Jurkat, Clone E6-1 (cell line): ENCODE measurements around the gene RAB3A. TPM values are rescaled to one million over a fixed set of nuclear protein-coding genes. Genes with fewer than 3 reads are reported as not detected.

Experiments
- DNase-seq: peaks from one replicate; pipeline ENCODE4 v3.0.0-alpha.2; 2011; ENCODE audit warnings: low read depth, low spot score
- H3K4me3 ChIP-seq: 2 replicates; pipeline ENCODE4 v1.5.1; 2011; ENCODE audit warnings: mild to moderate bottlenecking, low read length, control low read depth, moderate library complexity
- polyA plus RNA-seq: library from polyadenylated mRNA; unstranded; fragments of >200 nt; gene quantifications from one replicate; pipeline ENCODE4 v1.2.1, GENCODE V29; 2012; ENCODE audit warnings: missing spikeins; ENCODE audit not compliant: insufficient read length, insufficient read depth

RAB3A gene
- 12.0 TPM for polyA plus RNA-seq

GRCh38 chr19:18203863-18204393 lies at the start of gene RAB3A:
TSS of gene RAB3A (minus strand) at chr19:18204042. CDS start at chr19:18202740, 1,302 bp downstream.
- DNase-seq: peak; percentile 99
- H3K4me3 ChIP-seq: peak within 1 kb of the TSS; percentile 84

- no peak overlapping the region for H3K4me3 ChIP-seq
- no peak for DNase-seq
These were observed 49.3 kb upstream of the RAB3A start for GRCh38 chr19:18253130-18253529.

- H3K4me3 ChIP-seq: no peak overlapping the region
- DNase-seq: no peak
These were observed 48.5 kb upstream of the RAB3A start for GRCh38 chr19:18252370-18252717.

- H3K4me3 ChIP-seq: no peak overlapping the region
- DNase-seq: peak; percentile 68
These were observed 47.9 kb upstream of the RAB3A start for GRCh38 chr19:18251587-18252369.

GRCh38 chr19:18249834-18250233 lies 46.0 kb upstream of the RAB3A start:
- H3K4me3 ChIP-seq: no peak overlapping the region
- no peak for DNase-seq

- DNase-seq: no peak
- H3K4me3 ChIP-seq: no peak overlapping the region
These were observed 41.5 kb upstream of the RAB3A start for GRCh38 chr19:18245297-18245696.

- no peak overlapping the region for H3K4me3 ChIP-seq
- no peak for DNase-seq
These were observed 35.5 kb upstream of the RAB3A start for GRCh38 chr19:18239303-18239702.

- DNase-seq: no peak
- no peak overlapping the region for H3K4me3 ChIP-seq
These were observed 30.4 kb upstream of the RAB3A start for GRCh38 chr19:18234194-18234593.

GRCh38 chr19:18233224-18233825 lies 29.5 kb upstream of the RAB3A start:
- H3K4me3 ChIP-seq: no peak overlapping the region
- no peak for DNase-seq

GRCh38 chr19:18232540-18233223 lies 28.8 kb upstream of the RAB3A start:
- H3K4me3 ChIP-seq: no peak overlapping the region
- DNase-seq: no peak

GRCh38 chr19:18231775-18232174 lies 27.9 kb upstream of the RAB3A start:
- no peak for DNase-seq
- H3K4me3 ChIP-seq: no peak overlapping the region

- no peak for DNase-seq
These were observed 27.3 kb upstream of the RAB3A start for GRCh38 chr19:18230941-18231734.

GRCh38 chr19:18229915-18230314 lies 26.1 kb upstream of the RAB3A start:
- no peak overlapping the region for H3K4me3 ChIP-seq
- DNase-seq: no peak

More at GRCh38 chr19:18230941-18231734, 27.3 kb upstream of the RAB3A start:
- H3K4me3 ChIP-seq: no peak overlapping the region

GRCh38 chr19:18229474-18229873 lies 25.6 kb upstream of the RAB3A start:
- H3K4me3 ChIP-seq: no peak overlapping the region
- no peak for DNase-seq

GRCh38 chr19:18227781-18228271 lies 24.0 kb upstream of the RAB3A start:
- no peak for DNase-seq
- no peak overlapping the region for H3K4me3 ChIP-seq

GRCh38 chr19:18226956-18227780 lies 23.3 kb upstream of the RAB3A start:
- H3K4me3 ChIP-seq: no peak overlapping the region

GRCh38 chr19:18225702-18226468 lies 22.0 kb upstream of the RAB3A start, which contains the start of gene PDE4C:
TSS of gene PDE4C (minus strand) at chr19:18226438. CDS start at chr19:18226415, 23 bp downstream.
- DNase-seq: no peak
- no peak within 1 kb of the TSS for H3K4me3 ChIP-seq

More at GRCh38 chr19:18226956-18227780, 23.3 kb upstream of the RAB3A start:
- DNase-seq: no peak
